HUES6 (cell line): ENCODE data around the gene TEPSIN.

Experiments
- H3K27ac ChIP-seq: 2 replicates; pipeline ENCODE4 v1.7.0; 2013; ENCODE audit warnings: low read depth, mild to moderate bottlenecking, low read length, inconsistent platforms
- H3K27me3 ChIP-seq: 2 replicates; pipeline ENCODE4 v1.6.1; 2013; ENCODE audit warnings: low read length; ENCODE audit not compliant: control insufficient read depth, insufficient read depth
- H3K36me3 ChIP-seq: 2 replicates; pipeline ENCODE4 v1.6.1; 2013; ENCODE audit warnings: low read length; ENCODE audit not compliant: control insufficient read depth, insufficient read depth
- H3K4me1 ChIP-seq: 2 replicates; pipeline ENCODE4 v1.6.1; 2013; ENCODE audit warnings: low read length; ENCODE audit not compliant: control insufficient read depth, insufficient read depth
- H3K4me3 ChIP-seq: 2 replicates; pipeline ENCODE4 v1.5.1; 2013; ENCODE audit warnings: low read depth, low read length
- H3K9ac ChIP-seq: one replicate; pipeline ENCODE4 v1.6.1; 2013; ENCODE audit warnings: mild to moderate bottlenecking, low read length
- H3K9me3 ChIP-seq: 2 replicates; pipeline ENCODE4 v1.6.1; 2013; ENCODE audit warnings: low read depth, low read length; ENCODE audit not compliant: control insufficient read depth, insufficient read depth

Gene TEPSIN

DNA sequence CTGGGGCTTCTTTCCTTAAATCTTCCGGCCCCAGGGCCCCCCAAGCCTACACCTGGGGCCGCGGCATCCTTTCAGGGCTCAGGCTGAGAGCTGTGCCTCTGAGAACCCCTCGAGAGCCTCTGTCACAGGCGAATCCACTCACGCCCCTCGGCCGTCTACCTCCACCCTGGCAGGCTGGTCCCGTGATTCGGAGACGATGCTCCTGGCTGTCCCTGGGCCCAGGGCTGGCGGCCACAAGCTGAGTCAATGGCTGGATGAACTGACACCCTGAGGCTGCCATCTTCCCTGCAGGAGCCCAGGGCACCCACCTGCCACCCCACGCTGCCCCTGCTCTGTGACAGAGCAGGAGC lies 4.4 kb downstream of the TEPSIN start:
- Histone ChIP-seq H3K9me3 (no peaks in the 10 kb centered on the region), H3K4me1 (peaks cover 5% of the 10 kb centered on the region; the same call in 1 of the 2 replicates), H3K27ac (no peak overlapping the region), H3K27me3 (no peaks in the 10 kb centered on the region), H3K36me3 (peaks cover 32% of the 10 kb centered on the region), H3K9ac (no peak overlapping the region), H3K4me3 (no peak overlapping the region)

DNA sequence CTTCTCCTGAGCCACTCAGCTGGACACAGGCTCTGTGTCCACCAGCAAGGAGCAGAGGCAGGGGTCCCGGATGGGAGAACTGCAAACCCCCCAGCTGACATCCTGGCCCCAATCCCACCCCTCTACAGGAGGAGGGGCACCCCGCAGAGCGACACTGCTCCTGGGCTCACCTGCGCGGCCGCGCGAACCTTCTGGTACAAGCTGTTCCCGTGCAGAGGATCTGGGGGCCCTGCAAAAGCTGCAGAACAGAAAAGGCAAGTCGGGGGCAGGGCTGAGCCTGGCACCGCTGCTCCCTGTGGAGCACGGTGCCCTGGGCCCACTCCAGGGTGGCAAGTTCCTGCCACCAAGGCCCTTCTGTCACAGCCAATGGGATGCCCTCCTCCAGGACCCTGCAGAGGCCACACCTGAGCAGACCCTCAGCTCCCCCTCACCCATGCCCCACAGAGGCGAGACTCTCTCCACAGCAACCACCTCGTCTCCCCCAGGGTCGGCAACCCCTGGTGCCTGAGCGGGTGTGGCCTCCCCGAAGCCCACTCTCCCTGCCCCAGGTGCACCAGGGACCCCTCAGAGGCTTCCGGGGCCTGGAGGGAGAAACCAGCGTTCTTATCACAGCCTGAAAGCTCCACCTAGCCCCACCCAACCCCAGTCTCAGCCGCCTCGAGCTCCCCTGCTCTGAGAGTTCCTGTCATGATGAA lies 4.9 kb downstream of the TEPSIN start:
- Histone ChIP-seq H3K36me3 (peaks cover 34% of the 10 kb centered on the region), H3K27me3 (no peaks in the 10 kb centered on the region), H3K4me3 (no peak overlapping the region), H3K27ac (no peak overlapping the region), H3K9ac (no peak overlapping the region), H3K9me3 (no peaks in the 10 kb centered on the region), H3K4me1 (peaks cover 5% of the 10 kb centered on the region; the same call in 1 of the 2 replicates)

DNA sequence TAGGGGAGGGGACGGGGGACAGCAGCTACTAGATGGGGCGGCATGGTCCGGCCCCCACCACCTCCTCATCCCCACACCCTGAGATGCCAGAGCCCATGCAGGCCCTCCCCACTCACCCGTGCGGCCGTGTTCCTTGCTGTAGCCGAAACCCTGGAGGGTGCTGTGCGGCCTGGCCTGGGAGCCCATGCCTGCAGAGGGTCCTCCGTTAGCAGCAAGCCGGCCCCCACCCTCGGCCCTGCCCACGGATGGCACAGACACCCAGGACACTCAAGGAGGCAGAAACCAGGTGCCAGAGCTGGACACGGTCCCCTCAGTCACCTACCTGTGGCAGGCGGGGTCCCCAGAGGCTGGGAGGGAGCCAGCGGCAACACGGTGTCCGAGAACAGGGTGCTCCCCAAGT lies 5.5 kb downstream of the TEPSIN start:
- H3K36me3 ChIP-seq = peaks cover 34% of the 10 kb centered on the region
- no peaks in the 10 kb centered on the region for H3K9me3 ChIP-seq
- no peaks in the 10 kb centered on the region for H3K27me3 ChIP-seq
- H3K9ac ChIP-seq = no peak overlapping the region
- H3K4me1 ChIP-seq = peaks cover 5% of the 10 kb centered on the region; the same call in 1 of the 2 replicates
- H3K27ac ChIP-seq = no peak overlapping the region
- H3K4me3 ChIP-seq = no peak overlapping the region

DNA sequence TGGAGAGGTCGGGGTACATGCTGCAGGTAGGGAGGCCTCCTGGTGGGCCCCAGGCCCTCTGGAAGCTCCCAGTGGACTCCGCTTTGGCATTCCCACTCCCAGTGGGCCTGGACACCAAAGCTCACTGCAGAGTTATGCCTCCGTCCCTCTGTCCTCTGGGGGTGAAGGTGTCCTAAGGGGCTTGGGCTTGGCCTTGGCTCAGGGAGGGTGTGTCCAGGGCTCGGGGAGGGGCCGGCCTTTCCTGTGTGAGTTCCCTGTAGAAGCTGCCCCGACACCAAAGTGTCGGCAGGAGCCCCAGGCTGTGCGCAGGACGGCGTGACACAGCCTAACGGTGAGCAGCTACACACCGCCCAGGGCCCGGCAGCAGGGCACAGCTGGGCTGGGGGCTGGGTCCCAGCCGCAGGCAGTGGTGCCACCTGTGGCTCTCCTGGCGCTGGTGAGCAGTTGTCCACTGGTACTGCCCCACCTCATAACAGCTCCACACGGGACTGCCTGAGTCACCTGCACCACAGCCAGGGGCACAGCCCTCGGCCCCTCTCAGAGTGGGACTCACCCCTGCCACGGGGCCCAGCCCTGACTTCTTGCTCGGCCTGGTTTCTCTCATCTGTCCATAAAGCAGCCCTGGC lies 6.1 kb downstream of the TEPSIN start:
- peaks cover 34% of the 10 kb centered on the region for H3K36me3 ChIP-seq

DNA sequence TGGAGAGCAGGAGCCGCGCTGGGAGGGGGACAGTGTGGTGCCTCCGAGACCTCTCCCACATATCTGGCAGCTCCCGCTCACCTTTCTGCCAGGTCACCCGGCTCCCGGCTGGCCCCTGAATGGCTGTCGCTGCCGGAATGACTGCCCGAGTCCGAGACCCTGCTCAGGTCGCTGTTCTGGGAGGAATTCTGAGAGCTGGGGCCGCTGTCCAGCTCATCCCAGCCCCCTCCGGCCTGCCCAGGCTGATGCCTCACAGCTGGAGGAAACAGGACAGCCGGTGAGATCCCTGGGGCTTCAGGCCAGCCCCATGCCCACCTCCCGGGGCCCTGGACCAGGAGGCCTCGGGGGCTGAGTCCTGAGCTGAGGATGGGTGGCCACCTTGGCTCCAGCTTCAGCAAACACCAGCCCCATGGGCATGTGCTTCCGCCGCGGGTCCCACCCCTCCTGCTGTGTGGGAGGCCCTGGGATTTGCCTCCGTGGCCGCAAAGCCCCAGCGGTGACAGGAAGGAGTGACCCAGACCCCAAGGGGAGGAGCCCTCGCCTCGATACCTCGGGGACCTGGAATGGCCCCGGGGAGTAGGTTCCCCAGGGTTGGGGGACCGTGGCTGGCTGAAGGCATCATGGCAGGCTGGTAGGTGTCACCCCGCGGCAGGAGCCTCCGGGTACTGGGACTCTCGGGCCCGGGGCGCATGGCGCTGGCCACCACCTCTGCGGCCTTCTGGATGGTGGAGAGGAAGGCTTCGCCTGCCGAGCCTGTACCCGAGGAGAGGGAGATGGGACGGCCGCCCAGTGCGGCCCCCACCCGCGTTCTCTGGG lies 6.9 kb downstream of the TEPSIN start:
- Histone ChIP-seq H3K27ac (no peak overlapping the region), H3K9ac (no peak overlapping the region), H3K9me3 (peaks cover under 1% of the 10 kb centered on the region; the same call in 1 of the 2 replicates), H3K4me3 (no peak overlapping the region), H3K36me3 (peaks cover 34% of the 10 kb centered on the region), H3K4me1 (no peaks in the 10 kb centered on the region), H3K27me3 (no peaks in the 10 kb centered on the region)

More for the DNA sequence above, 6.1 kb downstream of the TEPSIN start:
- no peak overlapping the region for H3K27ac ChIP-seq
- H3K9ac ChIP-seq = no peak overlapping the region
- H3K27me3 ChIP-seq = no peaks in the 10 kb centered on the region
- H3K4me3 ChIP-seq = no peak overlapping the region
- H3K9me3 ChIP-seq = no peaks in the 10 kb centered on the region
- H3K4me1 ChIP-seq = no peaks in the 10 kb centered on the region

DNA sequence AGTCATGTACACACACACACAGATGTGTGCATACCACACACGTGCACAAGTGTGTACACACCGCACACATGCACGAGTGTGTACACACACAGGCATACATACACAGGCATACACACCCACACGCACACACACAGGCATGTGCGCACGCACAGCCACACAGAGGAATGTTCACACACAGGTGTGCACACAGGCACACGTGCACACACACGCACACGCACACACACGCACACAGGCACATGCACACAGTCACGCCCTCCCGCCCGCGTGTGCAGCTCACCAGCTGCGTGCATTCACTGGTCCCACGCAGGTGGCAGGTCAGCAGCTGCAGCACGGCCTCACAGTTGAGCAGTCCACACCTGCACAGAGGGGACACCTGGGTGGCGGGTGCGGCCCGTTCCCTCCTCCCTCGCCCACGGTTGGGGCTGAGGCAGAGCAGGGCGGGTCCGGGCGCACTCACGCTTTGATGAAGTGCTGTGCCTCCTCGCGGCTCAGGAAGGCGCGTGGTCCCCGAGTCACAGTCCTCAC lies 7.7 kb downstream of the TEPSIN start:
- H3K4me1 ChIP-seq = no peaks in the 10 kb centered on the region
- no peak overlapping the region for H3K9ac ChIP-seq
- H3K27ac ChIP-seq = no peak overlapping the region
- H3K36me3 ChIP-seq = peaks cover 34% of the 10 kb centered on the region
- peaks cover 3% of the 10 kb centered on the region; the same call in 1 of the 2 replicates for H3K9me3 ChIP-seq
- H3K4me3 ChIP-seq = no peak overlapping the region
- no peaks in the 10 kb centered on the region for H3K27me3 ChIP-seq

DNA sequence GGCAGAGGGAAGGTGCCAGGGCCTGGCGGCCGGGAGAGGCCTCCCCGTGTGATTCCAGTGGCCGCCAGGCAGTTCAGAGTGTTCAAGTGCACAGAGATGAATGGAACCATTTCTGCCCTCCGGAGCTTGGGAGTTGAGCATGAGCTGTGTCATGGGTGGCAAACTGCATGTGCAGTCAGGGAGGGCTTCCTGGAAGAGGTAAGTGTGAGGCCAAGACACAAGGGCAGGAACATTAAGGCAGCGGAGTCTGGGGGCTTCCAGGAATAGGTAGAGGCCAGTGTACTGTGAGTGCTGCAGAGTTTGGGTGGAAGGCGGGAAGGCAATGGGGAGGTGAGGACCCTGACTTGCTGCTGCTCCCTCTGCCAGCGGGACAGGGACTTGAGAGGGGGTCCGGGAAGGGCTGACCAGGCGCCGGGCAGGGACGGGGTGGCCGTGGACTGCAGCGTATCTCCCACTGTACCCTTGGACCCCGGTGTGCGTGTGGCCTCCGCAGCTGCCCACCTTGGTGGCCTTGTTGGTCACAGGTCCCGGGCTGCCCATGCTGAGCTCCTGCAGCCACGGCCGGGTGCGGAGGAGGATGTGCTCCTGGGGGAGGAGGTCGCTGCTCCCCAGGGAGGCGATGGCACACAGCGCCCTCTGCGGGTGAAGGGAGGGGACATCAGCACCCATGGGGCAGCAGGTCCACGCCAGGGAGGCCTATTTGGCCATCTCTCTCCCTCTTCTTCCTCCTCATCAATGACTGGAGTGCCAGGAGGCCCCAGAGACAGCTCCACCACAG lies 8.6 kb downstream of the TEPSIN start:
- Histone ChIP-seq H3K4me3 (no peak overlapping the region), H3K4me1 (no peaks in the 10 kb centered on the region), H3K9ac (no peak overlapping the region), H3K27me3 (no peaks in the 10 kb centered on the region), H3K9me3 (peaks cover 3% of the 10 kb centered on the region; the same call in 1 of the 2 replicates), H3K36me3 (peaks cover 34% of the 10 kb centered on the region), H3K27ac (no peak overlapping the region)

DNA sequence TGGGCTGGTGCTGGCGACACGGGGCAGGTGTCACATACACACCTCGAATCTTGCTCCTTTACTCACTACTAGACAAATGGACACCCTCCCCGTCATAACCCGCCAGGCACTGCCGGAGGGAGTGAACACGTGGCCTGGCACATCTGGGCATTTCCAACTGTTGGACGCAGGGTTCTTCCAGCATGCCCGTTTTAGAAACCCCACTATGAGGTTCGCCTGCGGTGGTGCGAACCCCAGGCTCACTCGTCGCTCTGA lies 9.3 kb downstream of the TEPSIN start:
- Histone ChIP-seq H3K36me3 (peaks cover 34% of the 10 kb centered on the region), H3K27ac (no peak overlapping the region), H3K4me1 (no peaks in the 10 kb centered on the region), H3K9me3 (peaks cover 3% of the 10 kb centered on the region; the same call in 1 of the 2 replicates), H3K4me3 (no peak overlapping the region), H3K9ac (no peak overlapping the region), H3K27me3 (no peaks in the 10 kb centered on the region)

DNA sequence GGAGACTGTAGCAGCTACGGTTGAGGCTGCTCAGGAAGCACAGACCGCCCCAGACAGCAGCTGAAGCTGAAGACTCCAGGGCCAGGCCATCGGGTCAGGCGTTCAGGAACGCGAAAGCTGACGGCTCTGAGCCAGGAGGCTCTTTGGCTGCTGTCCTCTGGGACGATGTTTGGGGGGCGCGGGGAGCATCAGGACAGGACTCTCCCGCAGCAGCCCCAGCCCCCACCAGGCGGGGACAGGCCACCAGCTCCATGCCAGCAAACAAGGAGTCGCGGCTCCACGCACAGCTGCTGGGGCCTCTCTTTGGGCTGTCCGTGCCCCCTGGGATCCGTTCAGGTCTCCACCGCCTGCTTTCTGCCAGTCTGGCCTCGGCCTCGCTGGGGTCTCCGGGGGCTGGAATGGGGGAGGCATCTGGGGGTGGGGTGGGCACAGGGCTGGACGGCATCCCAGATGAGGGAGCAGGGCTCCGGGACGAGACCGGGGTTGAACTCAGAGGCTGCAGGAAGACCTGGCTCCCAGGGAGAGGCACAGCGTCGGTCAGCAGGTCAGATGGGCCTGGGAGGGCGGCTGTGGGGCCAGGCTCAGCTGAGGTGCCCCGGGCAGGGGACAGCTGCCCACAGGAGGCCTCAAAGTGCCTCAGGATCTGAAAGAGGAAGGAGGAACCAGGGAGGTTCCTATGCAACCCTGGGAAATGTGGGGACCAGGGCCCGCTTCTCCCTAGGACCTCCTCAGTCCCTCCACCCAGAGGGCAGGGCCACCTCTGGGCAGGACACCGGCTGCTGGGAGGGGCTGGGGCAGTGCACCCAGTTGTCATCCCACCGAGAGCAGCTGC lies 9.8 kb downstream of the TEPSIN start:
- no peak overlapping the region for H3K9ac ChIP-seq
- H3K27ac ChIP-seq = no peak overlapping the region
- no peak overlapping the region for H3K4me3 ChIP-seq
- 0 out of 2 replicates have a peak, but pooled peaks cover 2% of the 10 kb centered on the region for H3K27me3 ChIP-seq
- peaks cover 3% of the 10 kb centered on the region; the same call in 1 of the 2 replicates for H3K9me3 ChIP-seq
- no peaks in the 10 kb centered on the region for H3K4me1 ChIP-seq
- H3K36me3 ChIP-seq = peaks cover 34% of the 10 kb centered on the region

DNA sequence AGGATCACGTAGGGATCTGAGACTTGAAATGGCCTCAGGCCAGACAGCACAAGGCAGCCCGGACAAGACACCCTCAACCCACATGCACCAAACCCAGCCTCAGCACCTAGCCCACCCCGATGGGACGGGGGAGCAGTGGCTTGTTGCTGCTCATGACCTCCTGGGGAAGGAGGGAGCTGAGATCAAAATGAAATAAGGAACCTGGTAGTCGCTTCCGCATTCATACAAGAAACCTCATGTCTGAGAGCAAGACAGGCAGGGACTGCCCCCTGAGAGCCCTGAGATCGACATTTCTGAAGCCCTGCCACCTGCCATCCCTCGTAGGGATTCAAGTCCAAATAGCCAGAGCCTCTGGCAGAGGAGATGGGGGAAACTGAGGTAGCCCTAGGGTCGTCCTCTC lies 10.4 kb downstream of the TEPSIN start:
- H3K36me3 ChIP-seq = peaks cover 34% of the 10 kb centered on the region
- H3K4me1 ChIP-seq = peaks cover 6% of the 10 kb centered on the region; the same call in 1 of the 2 replicates
- peaks cover 3% of the 10 kb centered on the region; the same call in 1 of the 2 replicates for H3K9me3 ChIP-seq
- H3K9ac ChIP-seq = no peak overlapping the region
- no peak overlapping the region for H3K4me3 ChIP-seq
- H3K27me3 ChIP-seq = 0 out of 2 replicates have a peak, but pooled peaks cover 7% of the 10 kb centered on the region
- no peak overlapping the region for H3K27ac ChIP-seq
